Activated CD4-positive, alpha-beta T cell treated with anti-CD3 and anti-CD28 coated beads for 4 hours (primary cell): Measurements from ENCODE around the gene C14orf180.
"Not testable (repeated sequence)": the region's sequence is repeated elsewhere in the genome, so short reads cannot be mapped to it uniquely, and the experiment has no call there.

Source experiments
- DNase-seq, 2 donors: peaks; one replicate each; pipeline ENCODE4 v3.0.0-alpha.2; 2020

Gene C14orf180

GRCh38 chr14:104633276-104634137 is 53.9 kb downstream of the C14orf180 start:
- DNase-seq: no peak

- no peak for DNase-seq
These were observed 54.7 kb downstream of the C14orf180 start for GRCh38 chr14:104634138-104634760.

GRCh38 chr14:104634886-104635570 is 55.5 kb downstream of the C14orf180 start:
- no peak for DNase-seq

- no peak for DNase-seq
These were observed 56.2 kb downstream of the C14orf180 start for GRCh38 chr14:104635717-104636116.

- no peak for DNase-seq
These were observed 56.6 kb downstream of the C14orf180 start for GRCh38 chr14:104636131-104636530.

GRCh38 chr14:104636846-104637545 is 57.4 kb downstream of the C14orf180 start:
- DNase-seq: not testable (repeated sequence)

- no peak for DNase-seq
These were observed 58.0 kb downstream of the C14orf180 start for GRCh38 chr14:104637546-104638003.

- DNase-seq: no peak
These were observed 58.6 kb downstream of the C14orf180 start for GRCh38 chr14:104638190-104638589.

- DNase-seq: no peak
These were observed 59.4 kb downstream of the C14orf180 start for GRCh38 chr14:104638927-104639450.

GRCh38 chr14:104639471-104639870 is 59.9 kb downstream of the C14orf180 start:
- no peak for DNase-seq
